GM12878 (cell line): Measurements from ENCODE around the gene FGFR2. TPM values are rescaled to one million over a fixed set of nuclear protein-coding genes. Genes with fewer than 3 reads are reported as not detected.

Experiments
- ATAC-seq: fragments of 200-7000 bp; cut with Tn5 transposase; 3 replicates; pipeline ENCODE4 v1.9.1; 2020; ENCODE audit warnings: mild to moderate bottlenecking, moderate library complexity
- BruUV-seq: library from RNA; stranded (reverse); fragments of 400-500 nt; replicated peaks from 2 replicates; lab custom pipeline; 2021; lab: Mats Ljungman, UMichigan
- CTCF ChIA-PET: fragments of 300-600 bp; sonication (Branson Sonifier 250); formaldehyde crosslinking; extraction: SDS; loops from one replicate; lab custom pipeline; 2021; ENCODE audit warnings: inconsistent platforms; lab: Yijun Ruan, JAX
- POLR2A ChIA-PET: fragments of 350-600 bp; formaldehyde crosslinking; extraction: SDS; loops from one replicate; lab custom pipeline; 2021; ENCODE audit warnings: inconsistent platforms; lab: Charles Lee
- RAD21 ChIA-PET: fragments of 300-600 bp; sonication (Branson Sonifier 250); formaldehyde crosslinking; loops from one replicate; lab custom pipeline; 2023; ENCODE audit warnings: antibody characterized with exemption; ENCODE audit not compliant: unreplicated experiment; lab: Charles Lee
- SMC1A ChIA-PET: fragments of 300-600 bp; sonication (Branson Sonifier 250); formaldehyde crosslinking; loops from one replicate; lab custom pipeline; 2023; ENCODE audit not compliant: unreplicated experiment, uncharacterized antibody; lab: Charles Lee
- DNase-seq: peaks from one replicate; pipeline ENCODE4 v3.0.0-alpha.2; 2011; ENCODE audit warnings: low read depth, low spot score
- FAIRE-seq: peaks from 3 replicates; lab custom pipeline; 2011; peaks lifted over from hg19 to GRCh38; lab: Jason Lieb, UNC
- H2AFZ ChIP-seq: 2 replicates; pipeline ENCODE4 v1.6.0; 2011; ENCODE audit warnings: low read depth, low read length, control low read depth; ENCODE audit not compliant: control insufficient read depth
- H3K27ac ChIP-seq: 2 replicates; pipeline ENCODE4 v1.5.1; 2011; ENCODE audit warnings: control low read depth; ENCODE audit not compliant: control insufficient read depth, insufficient read depth
- H3K27me3 ChIP-seq, 2 experiments: replicated peaks in 1 of 2; 2 replicates each; pipeline versions ENCODE4 v1.6.0 to v1.6.1; 2011; ENCODE audit warnings: low read length in 1 of 2; ENCODE audit not compliant: control insufficient read depth in 2 of 2, insufficient read depth in 2 of 2
- H3K36me3 ChIP-seq, 2 experiments: 2 replicates each; pipeline ENCODE4 v1.5.1; 2011; ENCODE audit warnings: low read length in 1 of 2; ENCODE audit not compliant: control insufficient read depth in 2 of 2, insufficient read depth in 2 of 2
- H3K4me1 ChIP-seq: 2 replicates; pipeline ENCODE4 v1.6.1; 2011; ENCODE audit warnings: mild to moderate bottlenecking, low read length, moderate library complexity, mixed read lengths; ENCODE audit not compliant: control insufficient read depth, insufficient read depth
- H3K4me2 ChIP-seq: 2 replicates; pipeline ENCODE4 v1.6.0; 2011; ENCODE audit warnings: control low read depth; ENCODE audit not compliant: control insufficient read depth, insufficient read depth
- H3K4me3 ChIP-seq: fragments of 200-600 bp; sonication (generic); 2 replicates; pipeline ENCODE4 v1.5.1; 2016
- H3K79me2 ChIP-seq: 2 replicates; pipeline ENCODE4 v1.6.0; 2011; ENCODE audit warnings: low read length; ENCODE audit not compliant: control insufficient read depth, insufficient read depth
- H3K9ac ChIP-seq: 2 replicates; pipeline ENCODE4 v1.8.0; 2011; ENCODE audit warnings: low read length, control low read depth, mixed read lengths; ENCODE audit not compliant: control insufficient read depth, insufficient read depth
- H3K9me3 ChIP-seq: replicated peaks from 3 replicates; pipeline ENCODE4 v1.5.1; 2011; ENCODE audit warnings: mild to moderate bottlenecking, low read length; ENCODE audit not compliant: control insufficient read depth, insufficient read depth
- H4K20me1 ChIP-seq: 2 replicates; pipeline ENCODE4 v1.6.0; 2011; ENCODE audit not compliant: control insufficient read depth, insufficient read depth
- BMI1 ChIP-seq: fragments of 450-650 bp; IDR thresholded peaks from 2 replicates; pipeline ENCODE4 v1.6.1; 2016; ENCODE audit warnings: mild to moderate bottlenecking, moderate library complexity, borderline replicate concordance
- CEBPB ChIP-seq, 2 experiments: fragments of 150-350 bp in 1 of 2; IDR thresholded peaks; 2 replicates each; pipeline ENCODE4 v1.6.1; 2012 to 2014; ENCODE audit warnings: low read depth in 2 of 2, low read length in 2 of 2, borderline replicate concordance in 1 of 2, inconsistent platforms in 1 of 2
- CREM ChIP-seq: IDR thresholded peaks from 2 replicates; pipeline ENCODE4 v1.6.1; 2014; ENCODE audit warnings: antibody characterized with exemption, low read depth
- FOXK2 ChIP-seq: fragments of 450-650 bp; IDR thresholded peaks from 2 replicates; pipeline ENCODE4 v1.6.1; 2017; ENCODE audit warnings: mild to moderate bottlenecking, moderate library complexity
- JUNB ChIP-seq: IDR thresholded peaks from 2 replicates; pipeline ENCODE4 v1.6.1; 2016; ENCODE audit warnings: antibody characterized with exemption, mild to moderate bottlenecking
- SPI1 ChIP-seq: IDR thresholded peaks from 2 replicates; pipeline ENCODE4 v1.6.1; 2011; ENCODE audit warnings: low read depth, mild to moderate bottlenecking, low read length, moderate library complexity, borderline replicate concordance; ENCODE audit not compliant: insufficient read depth
- WGBS: methylation state at CpG from one replicate; pipeline ENCODE4 v1.1.6; 2016; ENCODE audit warnings: low lambda C conversion rate; ENCODE audit not compliant: insufficient replicate concordance, insufficient coverage; ENCODE audit errors: missing lambda C conversion rate; 5-methylcytosine and 5-hydroxymethylcytosine counted together
- in situ Hi-C: fragments of 300-500 bp; cut with MboI; formaldehyde crosslinking; loops from 9 replicates; pipeline ENCODE4 v1.14.3; 2018; ENCODE audit warnings: mixed read lengths
- intact Hi-C: fragments of 100-400 bp; cut with micrococcal nuclease; formaldehyde crosslinking; loops from one replicate; pipeline ENCODE4 v1.14.2; 2022; ENCODE audit not compliant: unreplicated experiment
- polyA plus RNA-seq, 11 experiments: library from polyadenylated mRNA; depleted of rRNA in 4 of 11; unstranded in 6 of 11; stranded (reverse) in 5 of 11; fragments of >200 nt; fragmentation: Nextera tagmentation in 4 of 11; fragmentation: Illumina TruSeq in 1 of 11; extraction: Ambion mirVana in 4 of 11; extraction: Trizol in 1 of 11; gene quantifications; 1 replicate in 1 of 11; 2 replicates in 10 of 11; pipeline versions ENCODE4 v1.2.1 to v1.2.3, GENCODE V29; 2011 to 2016; ENCODE audit warnings: inconsistent platforms in 2 of 11, missing spikeins in 2 of 11, low read depth in 1 of 11
- total RNA-seq, 4 experiments: library from RNA; depleted of rRNA in 3 of 4; stranded (reverse); fragments of >200 nt in 3 of 4; fragmentation: Illumina TruSeq in 1 of 4; extraction: Trizol in 1 of 4; gene quantifications; 2 replicates each; pipeline versions ENCODE4 v1.2.1 to v1.2.3, GENCODE V29; 2013 to 2021
- TF ChIP-seq, protein P1 (sequence below): fragments of 150-350 bp; IDR thresholded peaks from 2 replicates; pipeline ENCODE4 v1.6.1; 2016; ENCODE audit warnings: low read depth, low read length
- TF ChIP-seq, protein P2 (sequence below): fragments of 450-650 bp; IDR thresholded peaks from 2 replicates; pipeline ENCODE4 v1.6.1; 2014; ENCODE audit warnings: mild to moderate bottlenecking

Gene FGFR2
- total and polyA plus RNA-seq, 10 of the 15 experiments (the other 5 are each of a cell fraction or from before 2014, with no cell fraction given), result 0.04 to 0.15 TPM; not detected in 8

DNA sequence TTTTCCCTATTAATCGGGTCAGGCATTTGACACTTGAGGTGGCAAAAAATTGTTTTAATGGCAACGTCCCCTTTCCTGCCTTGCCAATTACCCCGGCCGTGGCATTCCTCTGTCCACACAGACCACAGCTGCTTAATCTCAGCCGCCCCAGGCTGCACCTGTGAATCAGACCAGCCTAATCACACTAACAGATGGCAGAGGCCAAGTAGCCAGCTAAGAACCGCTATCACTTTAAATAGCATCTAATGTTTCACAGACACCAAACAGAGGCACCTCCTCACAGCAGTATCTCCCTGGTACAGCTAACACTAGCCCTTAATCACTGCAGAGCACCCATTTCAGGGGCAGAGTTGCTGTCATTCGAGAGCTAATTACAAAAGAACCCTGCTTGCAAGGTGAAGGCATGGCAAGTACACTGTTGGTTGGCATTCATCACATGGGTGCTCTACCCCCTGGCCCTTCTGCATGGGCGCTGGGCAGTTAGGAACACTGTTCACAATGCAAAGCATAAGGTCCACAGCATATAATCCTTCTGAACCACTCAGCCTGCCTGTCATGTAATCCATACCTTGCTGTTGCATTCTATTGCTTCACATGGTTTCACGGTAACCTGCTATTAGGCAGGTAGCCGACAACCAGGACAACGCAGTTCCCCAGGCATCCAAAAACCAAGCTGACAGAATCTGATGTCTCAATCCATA lies 38.8 kb downstream of the FGFR2 start (continued):
- TF ChIP-seq, protein P1, sequence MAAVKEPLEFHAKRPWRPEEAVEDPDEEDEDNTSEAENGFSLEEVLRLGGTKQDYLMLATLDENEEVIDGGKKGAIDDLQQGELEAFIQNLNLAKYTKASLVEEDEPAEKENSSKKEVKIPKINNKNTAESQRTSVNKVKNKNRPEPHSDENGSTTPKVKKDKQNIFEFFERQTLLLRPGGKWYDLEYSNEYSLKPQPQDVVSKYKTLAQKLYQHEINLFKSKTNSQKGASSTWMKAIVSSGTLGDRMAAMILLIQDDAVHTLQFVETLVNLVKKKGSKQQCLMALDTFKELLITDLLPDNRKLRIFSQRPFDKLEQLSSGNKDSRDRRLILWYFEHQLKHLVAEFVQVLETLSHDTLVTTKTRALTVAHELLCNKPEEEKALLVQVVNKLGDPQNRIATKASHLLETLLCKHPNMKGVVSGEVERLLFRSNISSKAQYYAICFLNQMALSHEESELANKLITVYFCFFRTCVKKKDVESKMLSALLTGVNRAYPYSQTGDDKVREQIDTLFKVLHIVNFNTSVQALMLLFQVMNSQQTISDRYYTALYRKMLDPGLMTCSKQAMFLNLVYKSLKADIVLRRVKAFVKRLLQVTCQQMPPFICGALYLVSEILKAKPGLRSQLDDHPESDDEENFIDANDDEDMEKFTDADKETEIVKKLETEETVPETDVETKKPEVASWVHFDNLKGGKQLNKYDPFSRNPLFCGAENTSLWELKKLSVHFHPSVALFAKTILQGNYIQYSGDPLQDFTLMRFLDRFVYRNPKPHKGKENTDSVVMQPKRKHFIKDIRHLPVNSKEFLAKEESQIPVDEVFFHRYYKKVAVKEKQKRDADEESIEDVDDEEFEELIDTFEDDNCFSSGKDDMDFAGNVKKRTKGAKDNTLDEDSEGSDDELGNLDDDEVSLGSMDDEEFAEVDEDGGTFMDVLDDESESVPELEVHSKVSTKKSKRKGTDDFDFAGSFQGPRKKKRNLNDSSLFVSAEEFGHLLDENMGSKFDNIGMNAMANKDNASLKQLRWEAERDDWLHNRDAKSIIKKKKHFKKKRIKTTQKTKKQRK, result no peak
- TF ChIP-seq CREM, result no peak
- TF ChIP-seq CEBPB (IDR thresholded peaks at IDR 0.05; ENCODE audit: borderline replicate concordance in 1 of 2, low read depth in 2 of 2, low read length in 2 of 2), result no peak
- TF ChIP-seq, protein P2, sequence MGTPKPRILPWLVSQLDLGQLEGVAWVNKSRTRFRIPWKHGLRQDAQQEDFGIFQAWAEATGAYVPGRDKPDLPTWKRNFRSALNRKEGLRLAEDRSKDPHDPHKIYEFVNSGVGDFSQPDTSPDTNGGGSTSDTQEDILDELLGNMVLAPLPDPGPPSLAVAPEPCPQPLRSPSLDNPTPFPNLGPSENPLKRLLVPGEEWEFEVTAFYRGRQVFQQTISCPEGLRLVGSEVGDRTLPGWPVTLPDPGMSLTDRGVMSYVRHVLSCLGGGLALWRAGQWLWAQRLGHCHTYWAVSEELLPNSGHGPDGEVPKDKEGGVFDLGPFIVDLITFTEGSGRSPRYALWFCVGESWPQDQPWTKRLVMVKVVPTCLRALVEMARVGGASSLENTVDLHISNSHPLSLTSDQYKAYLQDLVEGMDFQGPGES, result no peak

DNA sequence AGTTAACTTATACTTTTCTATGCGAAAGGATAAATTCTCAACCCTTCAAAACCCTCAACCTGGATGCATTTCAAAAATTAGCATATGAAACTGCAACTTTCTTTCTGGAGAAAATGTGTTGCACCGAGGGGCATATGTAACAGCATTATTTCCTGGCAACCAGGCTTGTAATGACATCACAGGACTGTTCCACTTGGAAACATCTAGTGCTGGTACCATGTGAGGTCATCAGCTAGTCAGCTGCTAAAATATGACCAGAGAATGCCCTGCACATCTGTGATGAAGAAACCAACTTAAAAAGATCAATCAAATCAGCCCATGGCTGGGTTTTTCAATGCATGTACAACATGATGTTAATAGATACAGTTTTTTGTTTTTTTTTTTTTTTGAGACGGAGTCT lies 40.0 kb downstream of the FGFR2 start:
- CTCF ChIA-PET, result interaction anchor here (0.7 kb wide), 1 partner anchor 51 kb away, joined by 3 read pairs; no protein-coding TSS in a partner anchor
- RAD21 ChIA-PET, result no interaction called here
- FAIRE-seq (no peak), ATAC-seq (no peak), DNase-seq (no peak)
- intact Hi-C loops, result no loop called here
- in situ Hi-C loops, result no loop called here
- no peak overlapping the region for H3K9ac ChIP-seq
- H2AFZ ChIP-seq, result no peak overlapping the region
- no peak overlapping the region for H3K4me2 ChIP-seq
- no peaks in the 10 kb centered on the region for H3K9me3 ChIP-seq
- H3K4me3 ChIP-seq, result no peak overlapping the region
- no peaks in the 10 kb centered on the region for H3K79me2 ChIP-seq
- H3K4me1 ChIP-seq, result no peaks in the 10 kb centered on the region
- no TSS peak for BruUV-seq
- WGBS, result 35% methylated on average over 3 of the region's 3 CpGs
- no peaks in the 10 kb centered on the region for H4K20me1 ChIP-seq
- H3K27me3 ChIP-seq, result no peaks in the 10 kb centered on the region
- TF ChIP-seq FOXK2 (no peak), SPI1 (no peak), BMI1 (no peak), JUNB (no peak)
- H3K36me3 ChIP-seq, result no peaks in the 10 kb centered on the region
- no peak overlapping the region for H3K27ac ChIP-seq
- POLR2A ChIA-PET, result no interaction called here
- SMC1A ChIA-PET, result no interaction called here
